Smooth muscle cell (in vitro differentiated cells): ENCODE data around the gene TRPC3. TPM values are rescaled to one million over a fixed set of nuclear protein-coding genes. Genes with fewer than 3 reads are reported as not detected.

Experiments
- DNase-seq: peaks from one replicate; lab custom pipeline; 2025; ENCODE audit not compliant: unreplicated experiment; lab: John Stamatoyannopoulos, UW
- H2AFZ ChIP-seq: fragments of 200-600 bp; sonication (generic); 2 replicates; pipeline ENCODE4 v1.6.0; 2016; ENCODE audit warnings: antibody characterized with exemption, low read depth, mild to moderate bottlenecking
- H3F3A ChIP-seq: fragments of 200-600 bp; sonication (generic); 2 replicates; pipeline ENCODE4 v1.6.0; 2017; ENCODE audit warnings: antibody characterized with exemption, low read depth
- H3K27ac ChIP-seq: fragments of 200-600 bp; sonication (generic); 2 replicates; pipeline ENCODE4 v1.5.1; 2016; ENCODE audit warnings: low read depth, mild to moderate bottlenecking
- H3K27me3 ChIP-seq: fragments of 200-600 bp; sonication (generic); 2 replicates; pipeline ENCODE4 v1.6.1; 2016; ENCODE audit warnings: low read depth, mild to moderate bottlenecking
- H3K36me3 ChIP-seq: fragments of 200-600 bp; sonication (generic); 2 replicates; pipeline ENCODE4 v1.5.1; 2016; ENCODE audit warnings: low read depth
- H3K4me1 ChIP-seq: fragments of 200-600 bp; sonication (generic); 2 replicates; pipeline ENCODE4 v1.5.1; 2016; ENCODE audit warnings: low read depth
- H3K4me2 ChIP-seq: fragments of 200-600 bp; sonication (generic); 2 replicates; pipeline ENCODE4 v1.6.0; 2016; ENCODE audit warnings: mild to moderate bottlenecking
- H3K4me3 ChIP-seq: fragments of 200-600 bp; sonication (generic); 2 replicates; pipeline ENCODE4 v1.5.1; 2016; ENCODE audit warnings: mild to moderate bottlenecking
- H3K79me2 ChIP-seq: fragments of 200-600 bp; sonication (generic); 2 replicates; pipeline ENCODE4 v1.6.0; 2016; ENCODE audit warnings: low read depth, mild to moderate bottlenecking
- H3K9ac ChIP-seq: fragments of 200-600 bp; sonication (generic); 2 replicates; pipeline ENCODE4 v1.6.0; 2016; ENCODE audit warnings: low read depth
- H3K9me3 ChIP-seq: fragments of 200-600 bp; sonication (generic); replicated peaks from 2 replicates; pipeline ENCODE4 v1.5.1; 2016; ENCODE audit warnings: low read depth
- H4K20me1 ChIP-seq: fragments of 200-600 bp; sonication (generic); 2 replicates; pipeline ENCODE4 v1.6.0; 2016; ENCODE audit warnings: low read depth
- CTCF ChIP-seq: fragments of 200-600 bp; sonication (generic); IDR thresholded peaks from 2 replicates; pipeline ENCODE4 v1.5.1; 2017; ENCODE audit warnings: borderline replicate concordance, mild to moderate bottlenecking, antibody characterized with exemption; ENCODE audit not compliant: insufficient read depth, poor library complexity, severe bottlenecking
- WGBS: methylation state at CpG from one replicate; pipeline ENCODE4 v1.1.7; 2016; ENCODE audit warnings: low lambda C conversion rate; 5-methylcytosine and 5-hydroxymethylcytosine counted together
- polyA plus RNA-seq: library from polyadenylated mRNA; unstranded; fragments of >200 nt; fragmentation: Nextera tagmentation; extraction: Ambion mirVana; gene quantifications from 2 replicates; pipeline ENCODE4 v1.2.1, GENCODE V29; 2016
- total RNA-seq: library from RNA; depleted of rRNA; stranded (reverse); fragments of >200 nt; gene quantifications from 2 replicates; pipeline ENCODE4 v1.2.3, GENCODE V29; 2014

Gene TRPC3
- total and polyA plus RNA-seq, 2 experiments from 2014 or later, result 0.17 to 0.36 TPM

DNA sequence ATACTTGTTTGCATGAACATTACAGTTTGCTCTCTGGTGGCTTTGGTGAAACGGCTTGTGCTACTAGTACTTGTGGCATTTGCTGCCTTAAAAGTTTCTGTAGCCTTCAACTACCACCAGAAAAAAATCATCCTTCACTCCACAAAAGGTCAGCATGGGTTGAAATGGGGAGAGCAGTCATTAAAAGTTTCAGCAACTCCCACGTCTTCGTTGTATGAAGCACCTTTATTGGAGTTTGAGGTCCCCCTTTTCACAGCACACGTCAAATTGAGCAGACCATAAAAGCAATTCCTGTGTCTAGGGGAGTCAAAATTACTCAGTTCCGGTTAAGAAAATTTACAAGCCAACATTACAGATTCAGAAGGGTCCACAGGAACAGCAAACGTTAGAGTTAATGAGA lies 105.2 kb downstream of the TRPC3 start:
- WGBS, result 91% methylated on average over 6 of the region's 6 CpGs
- H3K27me3 ChIP-seq, result no peaks in the 10 kb centered on the region
- no peaks in the 10 kb centered on the region for H3K79me2 ChIP-seq
- H3F3A ChIP-seq, result no peaks in the 10 kb centered on the region
- TF ChIP-seq CTCF, result no peak
- H2AFZ ChIP-seq, result no peak overlapping the region
- H3K4me2 ChIP-seq, result no peak overlapping the region
- no peaks in the 10 kb centered on the region for H3K4me1 ChIP-seq
- no peak overlapping the region for H3K9ac ChIP-seq
- H3K27ac ChIP-seq, result no peak overlapping the region
- no peaks in the 10 kb centered on the region for H3K9me3 ChIP-seq
- no peaks in the 10 kb centered on the region for H4K20me1 ChIP-seq
- H3K36me3 ChIP-seq, result peaks cover 16% of the 10 kb centered on the region
- DNase-seq, result no peak
- no peak overlapping the region for H3K4me3 ChIP-seq

DNA sequence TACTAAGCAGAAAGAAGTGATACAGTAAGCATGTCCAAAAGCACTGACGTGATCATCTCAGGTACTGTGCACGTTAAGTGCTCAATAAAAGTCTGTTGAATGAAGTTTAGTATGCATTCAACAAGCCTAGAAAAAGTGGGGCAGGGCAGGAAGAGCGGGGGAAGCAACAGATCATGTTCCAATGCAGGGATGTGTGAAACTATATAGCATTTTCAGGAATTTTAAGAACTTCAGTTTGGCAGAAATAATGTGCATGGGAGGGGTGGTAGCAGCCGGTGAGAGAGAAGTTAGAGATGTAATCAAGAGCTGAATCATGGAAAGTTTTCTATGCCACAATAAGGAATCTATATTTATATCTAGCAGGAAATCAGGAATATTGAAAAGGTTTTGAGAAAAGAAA lies 109.0 kb downstream of the TRPC3 start:
- H3K36me3 ChIP-seq, result peaks cover 11% of the 10 kb centered on the region
- no peak overlapping the region for H3K27ac ChIP-seq
- 96% methylated on average over 4 of the region's 4 CpGs for WGBS

GRCh38 chr4:121838136-121838535 lies 113.7 kb downstream of the TRPC3 start:
- Histone ChIP-seq H3K9ac (no peak overlapping the region), H3K4me2 (no peak overlapping the region), H3F3A (no peaks in the 10 kb centered on the region), H3K4me3 (no peak overlapping the region), H4K20me1 (no peaks in the 10 kb centered on the region), H3K27me3 (no peaks in the 10 kb centered on the region), H3K9me3 (no peaks in the 10 kb centered on the region), H3K79me2 (no peaks in the 10 kb centered on the region), H3K4me1 (no peaks in the 10 kb centered on the region), H2AFZ (no peak overlapping the region), H3K27ac (no peak overlapping the region), H3K36me3 (peaks cover 13% of the 10 kb centered on the region)
- no peak for DNase-seq
- TF ChIP-seq CTCF, result no peak

More for the DNA sequence above, 109.0 kb downstream of the TRPC3 start:
- Histone ChIP-seq H3F3A (no peaks in the 10 kb centered on the region), H4K20me1 (no peaks in the 10 kb centered on the region), H3K9ac (no peak overlapping the region), H3K79me2 (no peaks in the 10 kb centered on the region), H3K4me1 (no peaks in the 10 kb centered on the region), H3K4me3 (no peak overlapping the region), H3K9me3 (no peaks in the 10 kb centered on the region), H3K4me2 (no peak overlapping the region), H2AFZ (no peak overlapping the region), H3K27me3 (no peaks in the 10 kb centered on the region)
- no peak for TF ChIP-seq CTCF
- DNase-seq, result no peak

DNA sequence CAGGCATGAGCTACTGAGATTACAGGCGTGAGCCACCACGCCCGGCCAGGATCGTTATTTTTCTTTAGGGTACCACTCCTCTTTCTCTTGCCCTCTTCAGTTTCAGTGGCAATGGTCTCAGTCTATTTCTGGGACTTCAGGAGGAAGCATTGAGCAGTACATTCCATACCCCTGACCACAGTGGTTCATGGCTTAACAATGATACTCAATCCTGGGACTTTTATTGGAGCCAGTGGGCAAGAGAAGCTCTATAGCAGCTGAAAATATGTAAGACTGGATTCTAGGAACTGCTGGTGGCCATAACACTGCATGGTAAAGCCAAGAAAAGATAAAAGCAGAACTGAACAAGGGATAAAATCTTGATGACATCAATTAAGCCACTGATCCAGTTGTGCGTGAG lies 122.3 kb downstream of the TRPC3 start:
- no peak for TF ChIP-seq CTCF
- Histone ChIP-seq H3K36me3 (peaks cover 17% of the 10 kb centered on the region), H3K79me2 (no peaks in the 10 kb centered on the region), H3K27me3 (no peaks in the 10 kb centered on the region), H4K20me1 (no peaks in the 10 kb centered on the region), H2AFZ (no peak overlapping the region), H3K9me3 (no peaks in the 10 kb centered on the region), H3K9ac (no peak overlapping the region), H3K27ac (no peak overlapping the region), H3F3A (no peaks in the 10 kb centered on the region), H3K4me2 (no peak overlapping the region), H3K4me3 (no peak overlapping the region), H3K4me1 (no peaks in the 10 kb centered on the region)
- 95% methylated on average over 5 of the region's 5 CpGs for WGBS
- no peak for DNase-seq
